Measurements from ENCODE around the gene CDC14C.

- TF ChIP-seq CTCF (IDR thresholded peaks at IDR 0.05) = no peak
- no peak for TF ChIP-seq EP300 (IDR thresholded peaks at IDR 0.05)
Measured at GRCh38 chr7:48962821-48963505, 38.6 kb downstream of the CDC14C start.

Measured in upper lobe of left lung (tissue), 4 donors.